GM19372 (cell line): Measurements from ENCODE around the gene CLIC5.
A peak's percentile ranks its signal among the peaks of the same experiment; 100 is the strongest.

Experiments used
- ATAC-seq: cut with Tn5 transposase; IDR thresholded peaks from one replicate; pipeline ENCODE4 v1.9.1; 2021; ENCODE audit warnings: mild to moderate bottlenecking, low read depth, moderate library complexity; ENCODE audit not compliant: unreplicated experiment

The CLIC5 gene

DNA sequence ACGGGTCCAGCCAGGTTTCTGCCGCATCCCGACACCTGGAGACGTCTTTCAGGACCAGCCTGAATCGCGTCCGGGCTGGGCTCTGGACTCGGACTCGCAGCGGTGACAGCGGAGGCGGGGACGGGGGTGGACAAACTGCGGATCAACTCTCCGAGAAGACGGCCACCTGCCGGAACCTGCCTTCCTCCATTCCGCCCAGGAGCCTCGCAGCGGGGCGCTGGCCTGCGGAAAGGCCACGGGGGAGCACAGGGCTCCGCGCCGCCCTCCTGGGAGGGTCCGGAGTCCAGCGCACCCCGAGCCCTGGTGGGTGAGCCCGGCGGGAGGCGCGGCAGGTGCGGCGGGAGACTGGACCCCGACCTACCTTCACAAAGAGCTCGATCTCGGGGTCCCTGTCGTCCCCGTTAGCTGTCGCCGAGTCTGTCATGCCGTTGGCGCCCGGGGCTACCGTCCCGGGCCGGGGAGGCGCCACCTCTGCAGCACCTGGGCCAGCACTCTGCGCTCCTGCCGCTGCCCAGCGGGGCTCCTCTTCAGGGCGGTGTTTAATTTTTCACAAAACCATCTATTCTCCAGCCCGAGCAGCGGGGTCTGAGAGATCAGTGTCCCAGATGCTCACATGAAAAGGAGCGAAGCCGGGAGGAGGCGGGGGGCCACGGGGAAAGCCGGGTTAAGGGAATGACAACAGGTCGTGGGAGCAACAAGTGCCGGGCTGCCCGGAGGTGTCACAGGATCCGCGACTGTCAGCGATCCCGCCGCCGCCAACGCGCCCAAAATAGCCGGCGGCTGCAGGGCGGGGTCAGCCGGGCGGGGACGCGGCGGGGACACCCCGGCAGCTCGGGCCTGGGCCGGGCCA, at the start of gene CLIC5:
Gene CLIC5, minus strand, starts transcription at position 742 of the 850 bp plus-strand sequence. Its CDS starts 318 bp downstream, at position 424.
- ATAC-seq = no peak

- no peak for ATAC-seq
These were observed 47.3 kb upstream of the CLIC5 start for GRCh38 chr6:46062991-46063390.

GRCh38 chr6:46062312-46062711, 46.7 kb upstream of the CLIC5 start:
- ATAC-seq = no peak

DNA sequence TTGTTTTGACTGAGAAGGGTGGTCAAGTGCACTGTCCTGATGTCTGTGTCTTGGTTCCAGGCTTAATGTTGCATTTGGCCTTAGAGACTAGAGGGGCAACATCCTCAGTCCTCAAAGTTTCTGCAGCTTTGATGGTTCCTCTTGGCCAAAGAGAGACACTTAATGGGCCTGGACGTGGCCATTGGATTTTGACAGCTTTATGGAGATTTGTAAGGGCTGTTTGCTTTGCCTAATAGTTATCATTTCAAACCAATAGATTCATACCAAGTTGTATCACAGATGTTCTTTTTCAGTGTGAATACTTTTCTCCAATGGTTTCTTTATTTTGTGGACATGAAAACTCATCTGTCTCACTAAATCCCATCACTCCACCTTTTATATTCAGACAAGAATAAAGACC, 45.8 kb upstream of the CLIC5 start:
- no peak for ATAC-seq

DNA sequence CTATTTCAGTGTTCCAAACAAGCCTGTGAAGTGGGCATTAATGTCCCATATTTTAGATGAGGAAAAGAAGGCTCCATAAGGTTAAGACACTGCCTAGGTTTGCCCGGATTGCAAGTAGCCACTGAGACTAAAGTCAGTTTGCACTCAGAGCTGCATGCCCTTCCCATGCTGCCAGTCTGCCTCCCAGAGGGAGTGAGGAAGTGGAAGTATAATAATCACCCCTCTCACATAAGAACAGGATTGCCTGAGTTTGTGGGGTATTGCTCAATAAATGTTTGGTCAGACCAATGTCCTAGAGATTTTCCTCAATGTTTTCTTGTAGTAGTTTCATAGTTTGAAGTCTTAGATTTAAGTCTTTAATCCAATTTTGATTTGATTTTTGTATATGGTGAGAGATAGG, 43.9 kb upstream of the CLIC5 start:
- ATAC-seq = no peak

DNA sequence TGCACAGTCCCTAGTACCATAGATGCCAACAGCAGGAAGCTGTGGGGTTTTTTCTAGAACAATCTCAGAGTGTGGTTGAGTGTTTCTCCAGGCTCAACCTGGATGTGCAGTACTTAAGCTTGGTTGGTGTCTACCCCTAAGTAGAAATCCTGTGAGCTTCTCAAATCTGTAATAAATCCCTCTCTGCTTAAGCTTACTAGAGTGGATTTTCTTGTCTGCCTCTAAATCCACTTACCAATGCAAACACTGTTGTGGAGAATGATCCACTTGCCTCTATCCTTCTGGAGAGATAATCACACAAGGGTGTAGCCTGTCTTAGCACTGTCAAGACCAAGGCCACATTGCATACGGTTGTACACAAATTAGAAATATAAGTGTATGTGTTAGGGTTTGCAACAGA, 43.3 kb upstream of the CLIC5 start:
- no peak for ATAC-seq

DNA sequence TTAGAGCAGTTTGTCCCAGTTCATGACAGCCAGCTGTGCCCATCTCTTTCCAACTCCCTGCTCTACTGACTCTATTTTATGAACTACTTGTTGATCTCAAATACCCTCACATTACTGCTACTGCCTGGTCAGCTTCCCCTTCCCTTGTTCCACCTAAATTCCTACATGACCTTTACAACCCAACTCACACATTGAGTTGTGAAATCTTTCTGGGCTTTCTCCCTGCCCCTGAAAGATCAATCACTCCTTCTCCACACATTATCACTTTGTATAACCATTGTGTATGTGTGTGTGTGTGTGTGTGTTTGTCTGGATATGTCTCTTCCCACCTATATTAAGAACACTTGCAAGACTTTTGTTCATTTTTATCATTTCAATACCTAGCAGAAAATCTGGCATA, 42.1 kb upstream of the CLIC5 start:
- ATAC-seq = no peak

DNA sequence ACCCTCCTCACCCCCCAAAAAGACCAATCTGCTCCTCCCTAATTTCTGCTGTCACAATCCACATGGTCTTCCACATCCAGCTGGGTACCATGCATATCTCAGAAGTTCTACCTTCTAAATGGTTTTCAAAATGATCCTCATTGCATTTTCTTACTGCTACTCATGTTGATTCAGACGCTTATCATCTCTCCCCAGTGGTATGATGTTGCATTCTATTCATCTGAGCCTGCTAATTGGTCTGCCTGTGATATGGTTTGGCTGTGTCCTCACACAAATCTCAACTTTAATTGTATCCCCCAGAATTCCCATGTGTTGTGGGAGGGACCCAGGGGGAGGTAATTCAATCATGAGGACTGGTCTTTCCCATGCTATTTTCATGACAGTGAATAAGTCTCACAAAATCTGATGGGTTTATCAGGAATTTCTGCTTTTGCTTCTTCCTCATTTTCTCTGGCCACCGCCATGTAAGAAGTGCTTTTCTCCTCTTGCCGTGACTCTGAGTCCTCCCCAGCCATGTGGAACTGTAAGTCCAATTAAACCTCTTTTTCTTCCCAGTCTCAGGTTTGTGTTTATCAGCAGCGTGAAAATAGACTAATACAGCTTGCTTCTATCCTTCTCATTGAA, 41.4 kb upstream of the CLIC5 start:
- ATAC-seq = no peak

- no peak for ATAC-seq
These were observed 38.9 kb upstream of the CLIC5 start for GRCh38 chr6:46054516-46054915.

DNA sequence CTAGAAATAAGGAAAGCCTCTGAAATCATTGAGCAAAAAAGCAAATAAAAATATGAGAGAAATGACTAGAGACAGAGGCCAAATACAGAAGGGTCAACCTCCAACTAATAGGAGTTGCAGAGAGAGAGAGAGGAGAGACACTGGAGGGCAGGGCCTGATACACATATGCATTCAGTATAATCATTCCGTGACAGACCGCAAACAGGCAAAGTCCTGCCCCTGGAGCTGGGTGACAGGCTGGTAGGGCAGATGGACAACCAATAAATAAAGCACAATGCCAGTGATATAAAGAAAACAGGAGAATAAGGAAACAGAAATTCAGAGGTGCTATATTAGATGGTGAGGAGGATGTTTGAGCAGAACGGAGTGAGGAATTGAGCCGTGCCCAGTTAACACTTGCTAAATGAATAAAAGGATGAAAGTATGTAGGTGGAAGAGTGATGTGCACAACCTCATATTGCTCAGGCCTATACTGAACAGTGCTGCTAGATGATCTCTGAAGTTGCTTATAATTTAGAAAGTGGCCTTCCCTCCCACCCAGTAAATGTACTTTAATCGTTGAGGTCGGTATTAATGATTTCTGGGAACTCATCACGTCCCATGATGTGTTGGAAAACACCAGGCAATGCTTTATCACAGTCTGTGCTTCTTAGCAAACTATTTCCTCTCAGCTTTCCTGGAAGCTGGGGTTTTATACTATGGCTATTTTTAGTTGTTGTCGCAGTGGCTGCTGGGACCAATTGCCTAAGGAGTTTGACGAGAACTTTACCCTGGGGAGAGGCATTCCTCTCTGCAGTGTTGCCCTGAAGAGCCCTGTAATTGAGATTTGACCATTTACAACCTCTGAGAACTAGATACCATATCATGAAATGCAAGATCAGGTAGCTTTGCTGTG, 37.6 kb upstream of the CLIC5 start:
- ATAC-seq = no peak

GRCh38 chr6:46052479-46052878, 36.8 kb upstream of the CLIC5 start:
- ATAC-seq = no peak

DNA sequence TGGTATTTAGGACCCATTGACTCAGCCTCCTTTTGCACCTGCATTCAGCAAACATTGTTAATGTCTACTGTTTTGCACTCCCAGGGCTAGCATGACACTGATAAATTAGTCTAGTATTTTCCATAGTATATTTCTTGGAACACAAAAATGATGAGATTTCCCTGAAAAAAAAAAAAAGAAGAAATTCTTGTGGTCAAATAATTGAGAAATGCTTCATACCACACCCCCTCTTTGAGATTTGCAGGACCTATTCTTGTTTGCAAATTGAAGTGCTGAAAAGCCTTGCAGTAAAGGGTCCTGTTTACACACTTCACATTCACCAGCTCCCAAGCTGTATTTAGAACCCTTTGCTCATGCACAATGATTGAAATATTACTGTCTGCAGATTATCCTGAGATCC, 36.3 kb upstream of the CLIC5 start:
- no peak for ATAC-seq

- ATAC-seq = no peak
These were observed 35.3 kb upstream of the CLIC5 start for GRCh38 chr6:46050845-46051405.

DNA sequence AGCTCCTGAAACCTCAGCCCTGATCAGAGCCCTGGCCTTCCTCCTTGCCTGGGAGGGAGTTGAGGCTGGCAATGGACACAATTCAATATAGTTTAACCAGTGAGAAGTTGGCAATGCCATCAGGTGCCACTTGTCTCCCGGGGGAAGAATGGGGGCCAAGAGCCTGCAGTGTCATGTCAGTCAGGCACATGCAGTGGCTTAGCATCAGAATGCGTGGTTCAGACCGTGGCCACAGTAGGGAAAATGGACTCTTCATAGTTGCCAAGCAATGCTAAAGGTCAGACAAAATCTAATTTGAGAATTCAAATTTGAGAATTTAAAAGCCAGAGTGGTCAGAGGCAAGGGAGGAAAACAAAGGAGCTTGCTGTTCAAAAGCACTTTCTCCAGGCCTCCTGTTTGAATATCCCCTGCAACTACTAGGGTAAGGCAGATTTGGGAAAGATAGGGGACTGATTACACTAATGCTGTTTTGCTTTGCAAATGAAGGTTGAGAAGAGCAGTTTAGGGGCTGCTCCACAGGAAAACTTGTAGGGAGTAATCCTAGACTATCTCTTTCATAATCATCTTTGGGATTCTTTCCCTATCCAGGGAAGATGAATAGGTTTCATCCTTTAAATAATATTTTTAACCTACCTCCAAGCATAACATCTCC, 33.1 kb upstream of the CLIC5 start:
- no peak for ATAC-seq

DNA sequence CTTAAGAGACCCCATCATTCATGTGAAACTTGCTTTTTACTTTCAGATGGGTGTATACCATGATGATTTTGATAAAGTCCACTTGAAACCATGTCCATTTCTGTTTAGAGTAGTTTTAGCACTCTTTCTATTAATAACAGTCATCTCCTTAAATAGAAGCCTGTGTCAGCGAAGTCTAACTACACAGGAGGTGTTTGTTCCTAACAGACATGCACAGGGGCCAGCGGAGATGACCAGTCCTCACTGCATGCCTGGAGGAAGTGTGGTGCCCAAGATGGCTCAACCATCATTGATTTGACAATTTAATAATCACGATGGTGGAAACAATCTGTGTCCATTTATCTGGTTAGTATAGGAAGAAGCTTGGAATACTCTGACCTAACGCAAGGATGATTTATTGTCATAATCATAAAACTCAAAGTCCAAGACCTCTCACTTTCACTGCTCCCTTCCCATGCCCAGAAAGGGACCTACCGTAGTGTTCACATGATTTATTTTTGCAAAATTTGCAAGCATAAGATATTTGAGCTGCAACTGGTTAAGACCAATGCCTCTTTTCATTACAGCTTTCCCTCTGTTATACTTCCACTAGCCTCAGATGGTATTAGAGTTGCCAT, 31.0 kb upstream of the CLIC5 start:
- ATAC-seq = no peak

DNA sequence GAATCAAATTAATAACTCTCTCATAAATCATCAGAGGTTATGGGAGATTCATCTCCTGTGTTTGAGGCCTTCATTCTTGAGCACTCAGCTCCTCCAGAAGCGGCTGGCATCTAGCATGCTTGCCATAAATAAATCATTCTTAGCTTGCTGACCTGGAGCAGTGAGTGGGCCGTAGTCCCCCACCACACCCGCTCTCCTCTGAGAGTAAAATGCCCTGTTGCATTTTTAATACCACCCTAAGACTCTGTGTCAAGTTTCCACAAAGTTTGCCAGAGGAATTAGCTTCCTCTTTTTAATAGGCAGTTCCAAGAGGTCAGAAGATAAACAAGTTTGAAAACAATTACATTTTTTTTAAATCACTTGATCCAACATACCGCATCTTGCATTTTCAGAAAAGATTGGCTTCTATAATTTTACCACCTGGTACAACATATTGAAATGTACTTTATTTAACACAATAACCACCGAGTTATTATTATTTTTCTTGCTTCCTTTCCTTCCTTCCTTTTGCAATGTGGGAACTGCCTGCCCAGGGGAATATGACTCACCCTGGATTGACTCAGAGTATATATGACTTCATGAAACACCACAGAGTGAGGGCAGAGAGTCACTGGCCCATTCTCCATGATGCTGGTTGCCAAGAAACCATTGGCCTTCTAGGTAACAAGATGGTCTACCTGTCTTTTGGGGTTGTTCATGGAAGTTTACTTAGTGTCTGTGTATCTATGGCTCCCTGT, 29.4 kb upstream of the CLIC5 start:
- no peak for ATAC-seq

DNA sequence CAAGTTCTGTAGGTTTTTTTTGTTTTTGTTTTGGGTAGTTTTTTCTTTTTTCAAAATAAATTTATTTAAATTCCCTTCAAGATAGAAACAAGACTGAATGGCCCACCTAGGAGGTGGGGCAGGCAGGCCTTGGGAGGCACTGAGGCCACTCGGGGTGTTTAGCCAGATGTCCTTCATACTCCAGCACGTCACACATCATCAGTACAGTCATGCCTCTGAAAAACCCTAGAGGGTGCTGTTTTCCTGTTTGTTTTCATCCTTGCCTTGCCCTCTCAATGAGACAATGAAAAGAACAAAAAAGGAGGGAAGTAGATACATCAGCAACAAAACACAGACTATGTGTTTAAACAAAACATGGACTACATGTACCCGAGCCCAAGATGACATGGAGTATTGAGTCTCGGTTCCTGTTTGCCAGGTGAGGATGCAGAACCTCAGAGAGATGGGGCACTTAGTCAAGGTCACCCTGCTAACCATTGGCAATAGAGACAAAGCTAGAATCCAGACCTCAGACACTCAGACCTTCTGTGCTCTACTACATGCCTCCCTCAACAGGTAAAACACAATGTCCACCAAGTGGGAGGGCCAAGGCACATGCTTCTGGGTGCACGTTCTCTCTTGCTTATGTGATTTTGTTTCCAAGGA, 26.8 kb upstream of the CLIC5 start:
- peak; percentile 79 for ATAC-seq

GRCh38 chr6:46040288-46040687, 24.6 kb upstream of the CLIC5 start:
- ATAC-seq = no peak

- no peak for ATAC-seq
These were observed 24.0 kb upstream of the CLIC5 start for GRCh38 chr6:46039646-46040045.
